ENCODE results near the gene DAPK2.

DNA sequence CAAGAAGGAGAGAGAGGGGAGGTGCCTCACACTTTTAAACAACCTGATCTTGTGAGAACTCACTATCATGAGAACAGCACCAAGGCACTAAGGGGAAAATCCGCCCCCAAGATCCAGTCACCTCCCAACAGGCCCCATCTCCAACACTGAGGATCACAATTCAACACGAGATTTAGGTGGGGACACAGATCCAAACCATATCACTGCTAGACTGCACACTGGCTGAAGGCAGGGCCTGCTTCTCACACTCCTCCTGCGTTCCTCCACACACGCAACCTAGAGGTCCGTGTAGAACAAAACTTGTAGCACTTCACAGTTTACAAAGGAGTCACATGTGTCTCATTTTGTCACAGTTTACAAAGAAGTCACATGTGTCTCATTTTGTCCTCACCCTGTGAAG lies 97.8 kb downstream of the DAPK2 start:
- TF ChIP-seq, protein P1, sequence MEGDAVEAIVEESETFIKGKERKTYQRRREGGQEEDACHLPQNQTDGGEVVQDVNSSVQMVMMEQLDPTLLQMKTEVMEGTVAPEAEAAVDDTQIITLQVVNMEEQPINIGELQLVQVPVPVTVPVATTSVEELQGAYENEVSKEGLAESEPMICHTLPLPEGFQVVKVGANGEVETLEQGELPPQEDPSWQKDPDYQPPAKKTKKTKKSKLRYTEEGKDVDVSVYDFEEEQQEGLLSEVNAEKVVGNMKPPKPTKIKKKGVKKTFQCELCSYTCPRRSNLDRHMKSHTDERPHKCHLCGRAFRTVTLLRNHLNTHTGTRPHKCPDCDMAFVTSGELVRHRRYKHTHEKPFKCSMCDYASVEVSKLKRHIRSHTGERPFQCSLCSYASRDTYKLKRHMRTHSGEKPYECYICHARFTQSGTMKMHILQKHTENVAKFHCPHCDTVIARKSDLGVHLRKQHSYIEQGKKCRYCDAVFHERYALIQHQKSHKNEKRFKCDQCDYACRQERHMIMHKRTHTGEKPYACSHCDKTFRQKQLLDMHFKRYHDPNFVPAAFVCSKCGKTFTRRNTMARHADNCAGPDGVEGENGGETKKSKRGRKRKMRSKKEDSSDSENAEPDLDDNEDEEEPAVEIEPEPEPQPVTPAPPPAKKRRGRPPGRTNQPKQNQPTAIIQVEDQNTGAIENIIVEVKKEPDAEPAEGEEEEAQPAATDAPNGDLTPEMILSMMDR (IDR thresholded peaks at IDR 0.05), result no peak
- TF ChIP-seq POLR2A (IDR thresholded peaks at IDR 0.05) (no peak), POLR2AphosphoS5 (IDR thresholded peaks at IDR 0.05) (no peak)

Measured in transverse colon (tissue), 4 donors.